Ramos (cell line): ENCODE results near the gene DLX1.
"Not testable (repeated sequence)": the region's sequence is repeated elsewhere in the genome, so short reads cannot be mapped to it uniquely, and the experiment has no call there.

Experiments used
- in situ Hi-C: fragments of 300-500 bp; cut with MboI; formaldehyde crosslinking; loops from one replicate; pipeline ENCODE4 v1.14.3; 2022; ENCODE audit warnings: low sequenced_read_pairs; ENCODE audit not compliant: unreplicated experiment

DLX1 gene

GRCh38 chr2:172107690-172108586, 22.6 kb downstream of the DLX1 start:
- in situ Hi-C loops: loop anchor here (5.0 to 25.0 kb wide), 3 partner anchors 406 to 1146 kb away; no protein-coding TSS in a partner anchor

GRCh38 chr2:172108587-172108930, 23.3 kb downstream of the DLX1 start:
- in situ Hi-C loops: loop anchor here (5.0 to 25.0 kb wide), 3 partner anchors 406 to 1146 kb away; no protein-coding TSS in a partner anchor

- in situ Hi-C loops: loop anchor here (5.0 to 25.0 kb wide), 3 partner anchors 407 to 1147 kb away; no protein-coding TSS in a partner anchor
These were observed 24.1 kb downstream of the DLX1 start for GRCh38 chr2:172109256-172109987.

DNA sequence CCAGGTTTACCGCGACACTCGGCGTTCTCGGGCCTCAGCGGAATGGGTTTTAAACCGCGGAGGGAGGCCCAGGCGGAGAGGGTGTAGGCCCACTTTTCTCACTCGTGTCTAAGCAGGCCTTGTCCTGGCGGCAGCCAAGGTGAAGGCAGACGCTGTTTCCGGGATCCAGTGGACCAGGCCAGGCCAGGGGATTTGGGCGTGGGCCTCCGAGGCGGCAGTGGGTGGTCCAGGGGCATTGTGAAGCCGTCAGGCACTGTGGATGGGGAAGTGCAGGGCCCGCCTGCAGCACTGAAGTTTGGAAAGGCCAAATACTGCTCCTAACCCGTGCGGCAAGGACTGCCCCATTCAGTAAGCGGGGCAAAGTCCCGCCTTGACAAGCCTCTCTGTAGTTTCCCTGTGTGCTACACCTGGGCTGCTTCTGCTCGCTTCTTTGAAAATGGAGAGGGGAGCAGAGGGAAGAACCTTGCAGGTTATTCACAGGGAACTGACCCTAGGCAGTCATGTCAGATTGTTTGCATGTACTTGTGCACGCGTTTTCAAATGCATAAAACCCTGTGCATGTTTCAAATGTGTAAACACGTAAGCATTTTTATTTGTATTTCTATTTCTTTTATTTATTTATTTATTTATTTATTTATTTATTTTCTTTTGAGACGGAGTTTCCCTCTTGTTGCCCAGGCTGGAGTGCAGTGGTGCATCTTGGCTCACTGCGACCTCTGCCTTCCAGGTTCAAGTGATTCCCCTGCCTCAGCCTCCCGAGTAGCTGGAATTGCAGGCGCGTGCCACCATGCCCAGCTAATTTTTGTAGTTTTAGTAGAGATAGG, 24.9 kb downstream of the DLX1 start:
- in situ Hi-C loops: loop anchor here (5.0 to 25.0 kb wide), 3 partner anchors 408 to 1148 kb away; no protein-coding TSS in a partner anchor

DNA sequence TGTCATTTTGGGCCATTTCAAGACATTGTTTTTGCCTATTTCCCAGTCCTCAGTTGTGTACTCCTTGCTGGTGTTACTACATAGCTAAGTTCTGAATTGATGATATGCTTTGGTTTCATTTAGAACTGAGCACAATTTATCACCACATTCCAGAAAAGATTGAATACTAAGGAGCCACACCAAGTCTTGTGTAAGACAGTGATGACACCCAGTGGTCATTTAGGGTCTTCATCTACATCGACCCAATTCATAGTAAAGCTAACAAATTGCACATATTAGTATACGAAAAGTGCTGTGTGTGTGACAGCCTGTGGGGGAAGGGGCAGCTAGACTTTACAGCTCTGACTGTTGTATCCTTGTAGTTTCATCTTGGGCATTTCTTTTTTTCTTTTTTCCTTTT, 28.3 kb downstream of the DLX1 start:
- in situ Hi-C loops: loop anchor here (25.0 kb wide), 1 partner anchor 1151 kb away; no protein-coding TSS in a partner anchor

GRCh38 chr2:172114176-172114575, 28.9 kb downstream of the DLX1 start:
- in situ Hi-C loops: loop anchor here (25.0 kb wide), 1 partner anchor 1152 kb away; no protein-coding TSS in a partner anchor

DNA sequence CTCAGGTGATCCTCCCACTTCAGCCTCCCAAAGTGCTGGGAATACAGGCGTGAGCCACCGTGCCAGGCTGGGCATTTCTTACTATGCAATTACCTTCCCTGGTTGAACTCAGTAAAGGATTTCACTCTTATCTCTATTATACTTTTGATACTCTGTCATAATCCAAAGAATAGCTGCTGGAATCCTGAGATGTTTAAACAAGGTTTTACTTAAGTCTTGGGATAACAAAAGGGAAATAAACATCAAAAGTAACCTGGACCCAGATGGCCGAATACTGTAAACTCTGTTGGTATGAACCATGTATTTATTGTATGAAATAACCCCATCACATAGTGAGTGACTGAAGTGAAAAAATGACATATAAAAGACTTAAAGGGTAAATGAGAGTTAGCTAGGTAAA, 29.3 kb downstream of the DLX1 start:
- in situ Hi-C loops: loop anchor here (25.0 kb wide), 1 partner anchor 1152 kb away; no protein-coding TSS in a partner anchor

DNA sequence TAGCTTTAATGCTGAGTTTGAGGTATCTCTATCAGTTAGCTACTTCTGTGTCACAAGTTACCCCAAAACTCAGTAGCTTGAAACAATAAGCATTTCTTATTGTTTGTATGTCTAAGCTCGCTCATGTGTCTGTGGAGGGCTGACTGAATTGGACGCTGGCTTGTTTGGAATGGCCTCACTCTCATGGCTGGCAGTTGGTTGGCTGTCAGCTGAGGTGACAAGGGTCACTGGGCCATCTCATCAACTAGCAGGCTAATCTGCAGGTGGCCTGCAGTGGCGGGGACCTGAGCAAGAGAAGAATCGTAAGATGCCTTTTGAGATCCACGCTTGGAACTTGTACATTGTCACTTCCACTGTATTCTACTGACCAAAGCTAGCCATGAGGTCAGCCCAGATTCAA, 30.8 kb downstream of the DLX1 start:
- in situ Hi-C loops: loop anchor here (25.0 kb wide), 1 partner anchor 1154 kb away; no protein-coding TSS in a partner anchor

GRCh38 chr2:172119089-172119488, 33.8 kb downstream of the DLX1 start:
- in situ Hi-C loops: loop anchor here (25.0 kb wide), 1 partner anchor 1157 kb away; no protein-coding TSS in a partner anchor

GRCh38 chr2:172120118-172120517, 34.8 kb downstream of the DLX1 start:
- in situ Hi-C loops: loop anchor here (25.0 kb wide), 1 partner anchor 1158 kb away; no protein-coding TSS in a partner anchor

DNA sequence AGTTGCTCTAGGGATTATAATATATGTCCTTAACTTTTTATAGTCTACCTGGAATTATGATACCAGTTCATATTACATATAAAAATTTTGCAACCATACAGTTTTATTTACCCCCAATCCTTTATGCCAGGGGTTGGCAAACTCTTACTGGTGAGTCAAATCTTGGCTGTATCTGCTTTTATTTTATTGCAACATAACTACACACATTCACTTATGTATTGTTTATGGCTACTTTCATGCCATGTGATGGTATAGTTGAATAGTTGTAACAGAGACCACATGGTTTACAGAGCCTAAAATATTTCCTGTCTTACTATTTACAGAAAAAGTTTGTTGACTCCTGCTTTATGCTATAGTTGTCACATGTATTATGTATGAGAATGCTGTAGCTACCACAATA, 43.2 kb downstream of the DLX1 start:
- in situ Hi-C loops: no loop called here

GRCh38 chr2:172129404-172129803, 44.1 kb downstream of the DLX1 start:
- in situ Hi-C loops: no loop called here

- in situ Hi-C loops: no loop called here
These were observed 46.6 kb downstream of the DLX1 start for GRCh38 chr2:172131713-172132555.

DNA sequence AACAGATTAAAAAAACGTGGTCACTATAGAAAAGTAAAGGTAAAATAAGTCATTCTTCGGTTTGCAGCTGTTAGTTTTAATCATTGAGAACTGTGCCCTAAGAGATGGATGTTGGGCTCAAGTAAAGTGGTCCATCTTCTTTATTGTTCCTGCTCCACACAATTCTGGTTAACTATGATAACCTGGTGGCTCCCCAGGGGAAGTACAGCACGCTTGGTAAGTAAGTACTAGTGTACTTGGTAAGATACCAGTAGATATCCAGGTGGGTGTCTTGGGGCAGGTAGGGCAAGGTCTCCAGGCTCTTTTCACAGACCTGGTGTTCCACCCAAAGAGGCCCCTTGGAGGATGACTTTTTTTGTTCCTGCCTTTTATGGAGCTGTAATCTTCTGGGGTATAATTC, 49.0 kb downstream of the DLX1 start:
- in situ Hi-C loops: no loop called here

DNA sequence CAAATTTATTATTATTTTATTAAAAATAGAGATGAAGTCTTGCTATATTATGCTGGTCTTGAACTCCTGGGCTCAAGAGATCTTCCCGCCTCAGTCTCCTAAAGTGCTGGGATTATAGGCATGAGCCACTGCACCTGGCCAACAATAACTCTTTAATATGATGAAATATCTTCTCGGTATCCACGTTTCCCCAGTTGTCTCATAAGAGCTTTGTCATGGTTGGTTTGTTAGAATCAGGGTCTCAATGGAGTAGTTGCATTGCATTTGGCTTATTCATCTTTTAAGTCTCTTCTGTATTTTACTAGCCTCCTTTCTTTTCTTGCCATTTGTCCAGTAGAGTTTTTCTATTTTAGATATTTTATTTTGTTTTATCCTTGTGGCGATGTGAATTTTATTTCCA, 50.1 kb downstream of the DLX1 start:
- in situ Hi-C loops: no loop called here

DNA sequence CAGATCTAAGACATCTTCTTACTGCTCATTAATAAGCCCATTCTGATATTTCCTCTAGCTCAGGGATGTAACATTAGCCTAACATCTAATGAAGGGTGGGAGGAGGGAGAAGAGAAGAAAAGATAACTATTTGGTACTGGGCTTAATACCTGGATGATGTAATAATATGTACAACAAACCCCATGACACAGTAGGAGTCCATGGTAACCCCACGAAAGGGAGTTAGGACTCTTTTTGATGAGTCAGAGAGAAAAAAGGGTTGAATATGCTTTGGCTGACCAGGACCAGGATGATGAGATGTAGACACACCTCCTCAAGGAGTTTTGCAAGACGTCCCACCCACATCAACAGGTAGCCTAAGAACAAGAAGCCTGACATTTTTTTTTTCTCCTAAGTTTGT, 51.8 kb downstream of the DLX1 start:
- in situ Hi-C loops: no loop called here

- in situ Hi-C loops: no loop called here
These were observed 52.6 kb downstream of the DLX1 start for GRCh38 chr2:172137943-172138342.

DNA sequence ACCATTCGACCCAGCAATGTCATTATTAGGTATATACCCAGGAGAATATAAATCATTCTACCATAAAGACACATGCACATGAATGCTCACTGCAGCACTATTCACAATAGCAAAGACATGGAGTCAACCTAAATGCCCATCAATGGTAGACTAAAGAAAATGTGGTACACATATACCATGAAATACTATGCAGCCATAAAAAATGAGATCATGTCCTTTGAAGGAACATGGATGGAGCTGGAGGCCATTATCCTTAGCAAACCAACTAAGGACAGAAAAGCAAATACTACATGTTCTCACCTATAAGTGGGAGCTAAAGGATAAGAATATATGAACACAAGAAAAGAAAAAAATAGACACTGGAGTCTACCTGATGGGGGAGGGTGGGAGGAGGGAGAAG, 53.4 kb downstream of the DLX1 start:
- in situ Hi-C loops: not testable (repeated sequence)
